Measurements from ENCODE around the gene BNIP3.
A peak's percentile ranks its signal among the peaks of the same experiment; 100 is the strongest.

BNIP3 gene, protein sequence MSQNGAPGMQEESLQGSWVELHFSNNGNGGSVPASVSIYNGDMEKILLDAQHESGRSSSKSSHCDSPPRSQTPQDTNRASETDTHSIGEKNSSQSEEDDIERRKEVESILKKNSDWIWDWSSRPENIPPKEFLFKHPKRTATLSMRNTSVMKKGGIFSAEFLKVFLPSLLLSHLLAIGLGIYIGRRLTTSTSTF

DNA sequence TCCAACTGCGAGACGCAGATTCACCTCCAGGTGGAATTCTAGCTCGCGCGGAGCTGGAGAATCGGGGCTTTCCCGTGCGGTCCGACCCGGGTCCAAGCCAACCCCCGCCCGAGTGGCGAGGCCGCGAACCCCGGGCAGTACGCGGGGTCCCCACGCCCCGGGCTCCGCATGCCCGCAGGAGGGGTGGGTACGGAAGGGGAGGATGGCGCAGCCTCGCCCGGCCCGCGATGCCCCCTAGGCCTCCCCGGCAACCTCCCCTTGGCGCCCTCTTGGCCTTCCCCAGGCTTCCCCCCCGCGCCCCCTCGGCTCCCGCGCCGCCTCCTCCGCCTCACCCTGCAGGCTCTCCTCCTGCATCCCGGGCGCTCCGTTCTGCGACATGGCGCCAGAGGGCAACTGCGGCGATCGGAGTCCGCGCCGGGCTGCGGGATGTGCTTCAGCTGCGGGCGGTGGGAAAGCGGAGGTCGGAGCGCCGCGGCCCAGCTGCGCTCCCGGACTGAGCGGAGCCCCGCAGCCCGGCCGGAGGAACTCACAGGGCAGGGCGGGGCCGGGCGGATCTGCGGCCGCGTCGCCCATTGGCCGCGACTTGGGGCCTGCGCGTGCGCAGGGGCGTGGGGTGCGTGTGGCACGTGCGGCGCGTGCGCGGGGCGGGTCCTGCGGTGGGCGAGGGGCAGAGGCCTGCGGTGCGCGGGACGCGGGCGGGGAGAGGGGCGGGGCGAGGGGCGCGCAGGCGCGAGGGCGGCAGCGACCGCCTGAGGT lies at the start of gene BNIP3:
BNIP3 (minus strand) TSS at position 495 of the 756 bp plus-strand sequence; CDS start at position 378, 117 bp downstream.
- H3K4me2 ChIP-seq (ENCODE audit: low read length): peak within 1 kb of the TSS; percentile 87
- H3K36me3 ChIP-seq (ENCODE audit: control insufficient read depth, insufficient read depth, low read length): no peaks in the 10 kb centered on the region
- no peak for TF ChIP-seq CTCF (IDR thresholded peaks at IDR 0.05)
- no peaks in the 10 kb centered on the region for H3K79me2 ChIP-seq
- peak within 1 kb of the TSS; percentile 82 for H3K4me3 ChIP-seq (ENCODE audit: low read depth, low read length)
- no peak within 1 kb of the TSS for H3K27ac ChIP-seq
- H3K9me3 ChIP-seq (ENCODE audit: control insufficient read depth, low read length): no peaks in the 10 kb centered on the region
- H3K9ac ChIP-seq: peak within 1 kb of the TSS; percentile 4
- H2AFZ ChIP-seq: peak within 1 kb of the TSS; percentile 98
- H3K4me1 ChIP-seq: peaks cover 9% of the 10 kb centered on the region
- H3K27me3 ChIP-seq (ENCODE audit: control insufficient read depth, insufficient read depth, low read length): no peaks in the 10 kb centered on the region

GRCh38 chr10:132030898-132031463 lies 49.3 kb upstream of the BNIP3 start:
- Histone ChIP-seq H3K9ac (no peak overlapping the region), H2AFZ (no peak overlapping the region), H3K4me2 (ENCODE audit: low read length) (no peak overlapping the region), H3K79me2 (no peaks in the 10 kb centered on the region), H3K27ac (no peak overlapping the region), H3K36me3 (ENCODE audit: control insufficient read depth, insufficient read depth, low read length) (no peaks in the 10 kb centered on the region), H3K4me3 (ENCODE audit: low read depth, low read length) (no peak overlapping the region), H3K4me1 (no peaks in the 10 kb centered on the region), H3K9me3 (ENCODE audit: control insufficient read depth, low read length) (no peaks in the 10 kb centered on the region), H3K27me3 (ENCODE audit: control insufficient read depth, insufficient read depth, low read length) (no peaks in the 10 kb centered on the region)
- TF ChIP-seq CTCF (IDR thresholded peaks at IDR 0.05): no peak

- no peak overlapping the region for H3K27ac ChIP-seq
- no peaks in the 10 kb centered on the region for H3K27me3 ChIP-seq (ENCODE audit: control insufficient read depth, insufficient read depth, low read length)
- H3K4me1 ChIP-seq: no peaks in the 10 kb centered on the region
- no peak overlapping the region for H2AFZ ChIP-seq
- no peak overlapping the region for H3K9ac ChIP-seq
- no peaks in the 10 kb centered on the region for H3K79me2 ChIP-seq
- H3K4me2 ChIP-seq (ENCODE audit: low read length): no peak overlapping the region
- no peak overlapping the region for H3K4me3 ChIP-seq (ENCODE audit: low read depth, low read length)
- no peaks in the 10 kb centered on the region for H3K9me3 ChIP-seq (ENCODE audit: control insufficient read depth, low read length)
- no peaks in the 10 kb centered on the region for H3K36me3 ChIP-seq (ENCODE audit: control insufficient read depth, insufficient read depth, low read length)
- no peak for TF ChIP-seq CTCF (IDR thresholded peaks at IDR 0.05)
Observed at GRCh38 chr10:132028706-132029105, 47.0 kb upstream of the BNIP3 start.

DNA sequence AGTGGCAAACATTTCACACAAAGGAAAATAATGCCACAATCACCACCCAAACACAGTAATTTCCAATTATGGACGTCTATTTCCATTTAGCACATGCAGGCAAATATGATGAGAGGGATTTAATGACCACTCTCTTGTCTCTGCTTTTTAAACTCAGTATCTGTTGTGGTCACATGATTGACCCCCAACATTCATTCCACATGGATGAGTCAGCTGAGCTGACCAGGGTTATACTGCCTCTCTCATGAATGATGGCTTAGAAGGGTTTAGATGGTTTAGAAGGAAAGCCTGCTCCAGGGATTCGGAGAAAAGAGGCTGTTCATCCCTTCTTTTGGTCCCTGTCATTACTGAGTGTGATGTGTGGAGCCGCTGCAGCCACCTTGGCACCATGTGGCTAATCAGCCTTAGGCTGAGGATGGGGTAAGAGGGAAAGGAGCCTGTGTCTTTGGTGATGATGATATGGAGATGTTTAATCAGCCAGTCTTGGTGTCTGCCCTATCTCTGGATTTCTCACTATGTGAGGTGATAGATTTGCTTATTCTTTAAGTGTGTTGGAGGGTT lies 45.8 kb upstream of the BNIP3 start:
- Histone ChIP-seq H3K27ac (no peak overlapping the region), H3K4me3 (ENCODE audit: low read depth, low read length) (no peak overlapping the region), H3K4me1 (no peaks in the 10 kb centered on the region), H3K9me3 (ENCODE audit: control insufficient read depth, low read length) (no peaks in the 10 kb centered on the region), H3K36me3 (ENCODE audit: control insufficient read depth, insufficient read depth, low read length) (no peaks in the 10 kb centered on the region), H3K79me2 (no peaks in the 10 kb centered on the region), H2AFZ (no peak overlapping the region), H3K4me2 (ENCODE audit: low read length) (no peak overlapping the region), H3K9ac (no peak overlapping the region), H3K27me3 (ENCODE audit: control insufficient read depth, insufficient read depth, low read length) (no peaks in the 10 kb centered on the region)
- no peak for TF ChIP-seq CTCF (IDR thresholded peaks at IDR 0.05)

Measured in parathyroid adenoma (tissue), 2 donors.